SU-DHL-6 (cell line): ENCODE results near the gene PCLO.
"Not testable (repeated sequence)": the region's sequence is repeated elsewhere in the genome, so short reads cannot be mapped to it uniquely, and the experiment has no call there.

Experiments
- H2AFZ ChIP-seq: fragments of 200-600 bp; sonication (generic); 2 replicates; pipeline ENCODE4 v1.6.1; 2014; ENCODE audit warnings: low read depth, mild to moderate bottlenecking, moderate library complexity, mixed read lengths, antibody characterized with exemption, low read length; ENCODE audit not compliant: severe bottlenecking
- H3F3A ChIP-seq: fragments of 200-600 bp; shearing (Covaris generic); 2 replicates; pipeline ENCODE4 v1.6.0; 2016; ENCODE audit warnings: antibody characterized with exemption, mild to moderate bottlenecking; ENCODE audit not compliant: insufficient read depth
- H3K27ac ChIP-seq: fragments of 200-600 bp; sonication (generic); 2 replicates; pipeline ENCODE4 v1.5.1; 2016; ENCODE audit warnings: low read depth, mild to moderate bottlenecking, low read length, moderate library complexity, mixed read lengths
- H3K27me3 ChIP-seq: fragments of 200-600 bp; sonication (generic), shearing (Covaris generic); 2 replicates; pipeline ENCODE4 v1.6.0; 2014; ENCODE audit warnings: mild to moderate bottlenecking, low read length
- H3K36me3 ChIP-seq: fragments of 200-600 bp; sonication (generic); 2 replicates; pipeline ENCODE4 v1.6.1; 2014; ENCODE audit warnings: mild to moderate bottlenecking, low read length, mixed read lengths
- H3K4me2 ChIP-seq: fragments of 300-600, 200-600 bp; shearing (Covaris generic), sonication (generic); 2 replicates; pipeline ENCODE4 v1.6.0; 2014; ENCODE audit warnings: low read length, low read depth, mild to moderate bottlenecking; ENCODE audit not compliant: poor library complexity, severe bottlenecking
- H3K4me3 ChIP-seq: fragments of 200-600 bp; sonication (generic); 2 replicates; pipeline ENCODE4 v1.5.1; 2014; ENCODE audit warnings: antibody characterized with exemption, low read length, mild to moderate bottlenecking, mixed read lengths; ENCODE audit not compliant: insufficient read depth, poor library complexity, severe bottlenecking
- H3K79me2 ChIP-seq: fragments of 200-600 bp; sonication (generic); 2 replicates; pipeline ENCODE4 v1.6.1; 2014; ENCODE audit warnings: mild to moderate bottlenecking, low read length, moderate library complexity; ENCODE audit not compliant: insufficient read depth
- H3K9ac ChIP-seq: fragments of 200-600 bp; sonication (generic); 2 replicates; pipeline ENCODE4 v1.7.0; 2014; ENCODE audit warnings: mild to moderate bottlenecking, low read length
- H3K9me2 ChIP-seq: fragments of 200-600 bp; sonication (generic); replicated peaks from 2 replicates; pipeline ENCODE4 v1.6.1; 2014; ENCODE audit warnings: low read length; ENCODE audit not compliant: insufficient read depth
- H3K9me3 ChIP-seq: fragments of 200-600 bp; sonication (generic); 2 replicates; pipeline ENCODE4 v1.6.1; 2014; ENCODE audit warnings: low read length, mixed read lengths; ENCODE audit not compliant: insufficient read depth
- H4K20me1 ChIP-seq: fragments of 200-600 bp; sonication (generic); 2 replicates; pipeline ENCODE4 v1.6.1; 2014; ENCODE audit warnings: low read depth, mild to moderate bottlenecking, antibody characterized with exemption, low read length, moderate library complexity, mixed read lengths
- EZH2phosphoT487 ChIP-seq: fragments of 200-600 bp; sonication (generic), shearing (Covaris generic); conservative IDR thresholded peaks from 2 replicates; pipeline ENCODE4 v1.6.1; 2018; ENCODE audit warnings: mild to moderate bottlenecking, antibody characterized with exemption, low read length, moderate library complexity, mixed read lengths
- TF ChIP-seq, protein P1 (sequence below): fragments of 200-600 bp; sonication (generic); IDR thresholded peaks from one replicate; pipeline ENCODE4 v1.5.1; 2017; ENCODE audit warnings: antibody characterized with exemption, mild to moderate bottlenecking, low read length, moderate library complexity; ENCODE audit not compliant: insufficient read depth, poor library complexity, severe bottlenecking

Gene PCLO

DNA sequence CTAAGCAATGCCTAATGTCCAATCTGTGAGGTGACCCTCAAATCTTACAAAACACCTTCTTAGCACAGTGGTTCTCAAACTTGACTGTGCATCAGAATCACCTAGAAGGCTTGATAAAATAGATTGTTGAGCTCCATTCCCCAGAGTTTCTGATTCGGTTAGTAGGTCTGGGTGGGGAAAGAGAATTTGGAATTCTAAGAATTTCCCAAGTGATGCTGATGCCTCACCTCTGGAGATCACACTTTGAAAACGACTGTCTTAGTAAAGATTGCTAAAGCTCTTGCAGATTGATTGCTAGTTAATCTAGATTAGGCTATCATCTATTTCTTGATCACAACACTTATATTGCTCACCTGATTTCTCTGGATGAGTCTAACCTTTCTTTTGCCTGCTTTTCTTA lies 126.6 kb downstream of the PCLO start:
- Histone ChIP-seq H3K4me3 (no peak overlapping the region), H3K36me3 (no peaks in the 10 kb centered on the region), H3K9me3 (no peaks in the 10 kb centered on the region), H3K27ac (no peak overlapping the region), H3K4me2 (no peak overlapping the region), H3F3A (no peaks in the 10 kb centered on the region), H2AFZ (no peak overlapping the region), H3K79me2 (no peaks in the 10 kb centered on the region), H3K9me2 (no peaks in the 10 kb centered on the region), H3K27me3 (no peaks in the 10 kb centered on the region), H3K9ac (no peak overlapping the region), H4K20me1 (no peaks in the 10 kb centered on the region)
- no peak for TF ChIP-seq EZH2phosphoT487
- TF ChIP-seq, protein P1, sequence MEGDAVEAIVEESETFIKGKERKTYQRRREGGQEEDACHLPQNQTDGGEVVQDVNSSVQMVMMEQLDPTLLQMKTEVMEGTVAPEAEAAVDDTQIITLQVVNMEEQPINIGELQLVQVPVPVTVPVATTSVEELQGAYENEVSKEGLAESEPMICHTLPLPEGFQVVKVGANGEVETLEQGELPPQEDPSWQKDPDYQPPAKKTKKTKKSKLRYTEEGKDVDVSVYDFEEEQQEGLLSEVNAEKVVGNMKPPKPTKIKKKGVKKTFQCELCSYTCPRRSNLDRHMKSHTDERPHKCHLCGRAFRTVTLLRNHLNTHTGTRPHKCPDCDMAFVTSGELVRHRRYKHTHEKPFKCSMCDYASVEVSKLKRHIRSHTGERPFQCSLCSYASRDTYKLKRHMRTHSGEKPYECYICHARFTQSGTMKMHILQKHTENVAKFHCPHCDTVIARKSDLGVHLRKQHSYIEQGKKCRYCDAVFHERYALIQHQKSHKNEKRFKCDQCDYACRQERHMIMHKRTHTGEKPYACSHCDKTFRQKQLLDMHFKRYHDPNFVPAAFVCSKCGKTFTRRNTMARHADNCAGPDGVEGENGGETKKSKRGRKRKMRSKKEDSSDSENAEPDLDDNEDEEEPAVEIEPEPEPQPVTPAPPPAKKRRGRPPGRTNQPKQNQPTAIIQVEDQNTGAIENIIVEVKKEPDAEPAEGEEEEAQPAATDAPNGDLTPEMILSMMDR = no peak

DNA sequence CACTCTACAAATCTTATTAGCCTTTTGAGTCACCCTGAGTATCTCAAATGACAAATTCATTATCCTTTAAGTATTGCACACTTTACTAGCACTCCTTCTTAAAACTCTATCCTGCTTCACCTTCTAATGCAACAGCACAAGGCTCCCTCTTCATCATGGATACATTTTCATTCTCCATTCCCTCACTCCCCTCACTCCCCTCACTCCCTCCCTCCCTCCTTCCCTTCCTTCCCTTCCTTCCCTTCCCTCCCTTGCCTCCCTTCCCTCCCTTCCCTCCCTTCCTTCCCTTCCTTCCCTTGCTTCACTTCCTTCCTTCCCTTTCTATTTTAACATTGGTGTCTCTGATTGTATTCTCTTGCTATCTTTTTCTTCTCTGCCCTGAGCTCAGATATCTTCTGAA lies 130.5 kb downstream of the PCLO start:
- no peaks in the 10 kb centered on the region for H3K27me3 ChIP-seq
- H2AFZ ChIP-seq = no peak overlapping the region
- H3K79me2 ChIP-seq = no peaks in the 10 kb centered on the region
- H3K9me2 ChIP-seq = no peaks in the 10 kb centered on the region
- H4K20me1 ChIP-seq = no peaks in the 10 kb centered on the region
- H3K4me3 ChIP-seq = no peak overlapping the region
- no peak for TF ChIP-seq EZH2phosphoT487
- TF ChIP-seq, protein P1 = no peak
- no peak overlapping the region for H3K27ac ChIP-seq
- no peak overlapping the region for H3K4me2 ChIP-seq
- no peaks in the 10 kb centered on the region for H3K36me3 ChIP-seq
- no peak overlapping the region for H3K9ac ChIP-seq
- no peaks in the 10 kb centered on the region for H3K9me3 ChIP-seq
- H3F3A ChIP-seq = no peaks in the 10 kb centered on the region

DNA sequence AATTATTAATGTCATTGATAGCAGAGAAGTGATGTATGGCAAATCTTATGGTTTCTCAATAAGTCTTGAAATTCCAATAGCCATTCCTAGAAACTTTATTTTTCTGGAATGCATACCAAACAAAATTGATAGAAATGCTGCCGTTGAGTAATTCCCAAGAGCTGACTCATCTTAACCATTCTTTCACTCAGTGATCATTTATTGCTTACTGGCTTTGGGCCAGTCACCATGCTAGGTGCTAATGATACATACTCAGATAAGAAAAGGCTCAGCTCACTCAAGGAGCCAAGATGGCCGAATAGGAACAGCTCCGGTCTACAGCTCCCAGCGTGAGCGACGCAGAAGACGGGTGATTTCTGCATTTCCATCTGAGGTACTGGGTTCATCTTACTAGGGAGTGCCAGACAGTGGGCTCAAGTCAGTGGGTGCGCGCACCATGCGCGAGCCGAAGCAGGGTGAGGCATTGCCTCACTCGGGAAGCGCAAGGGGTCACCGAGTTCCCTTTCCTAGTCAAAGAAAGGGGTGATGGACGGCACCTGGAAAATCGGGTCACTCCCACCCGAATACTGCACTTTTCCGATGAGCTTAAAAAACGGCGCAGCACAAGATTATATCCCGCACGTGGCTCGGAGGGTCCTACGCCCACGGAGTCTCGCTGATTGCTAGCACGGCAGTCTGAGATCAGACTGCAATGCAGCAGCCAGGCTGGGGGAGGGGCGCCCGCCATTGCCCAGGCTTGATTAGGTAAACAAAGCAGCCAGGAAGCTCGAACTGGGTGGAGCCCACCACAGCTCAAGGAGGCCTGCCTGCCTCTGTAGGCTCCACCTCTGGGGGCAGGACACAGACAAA lies 138.6 kb downstream of the PCLO start:
- not testable (repeated sequence) for H3K9me2 ChIP-seq, H3K36me3 ChIP-seq, H3K4me3 ChIP-seq, H3K27ac ChIP-seq, H2AFZ ChIP-seq, H3K9ac ChIP-seq, H3F3A ChIP-seq, H3K79me2 ChIP-seq, H4K20me1 ChIP-seq, H3K4me2 ChIP-seq, H3K27me3 ChIP-seq, H3K9me3 ChIP-seq

DNA sequence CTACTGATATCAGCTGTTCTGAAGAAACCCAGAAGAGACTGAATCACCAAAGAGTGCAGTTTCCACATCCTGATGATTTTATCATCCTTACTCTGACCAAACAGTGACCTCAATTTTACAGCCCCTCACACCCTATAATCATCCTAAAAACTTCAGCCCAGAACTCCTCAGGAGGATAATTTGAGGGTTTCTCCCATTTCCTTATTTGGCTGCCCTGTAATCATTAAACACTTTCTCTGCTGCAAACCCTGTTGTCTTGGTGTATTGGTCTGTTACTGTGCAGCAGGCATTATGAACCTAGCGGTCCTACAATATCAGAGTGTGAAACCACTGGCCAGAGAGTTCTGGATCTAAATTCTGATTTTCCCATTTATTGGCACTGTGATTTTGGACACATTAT lies 141.7 kb downstream of the PCLO start:
- no peak overlapping the region for H3K9ac ChIP-seq
- H3K27me3 ChIP-seq = no peaks in the 10 kb centered on the region
- TF ChIP-seq, protein P1 = no peak
- TF ChIP-seq EZH2phosphoT487 = no peak
- H3F3A ChIP-seq = no peaks in the 10 kb centered on the region
- no peaks in the 10 kb centered on the region for H3K9me2 ChIP-seq
- no peaks in the 10 kb centered on the region for H4K20me1 ChIP-seq
- H3K27ac ChIP-seq = no peak overlapping the region
- no peaks in the 10 kb centered on the region for H3K79me2 ChIP-seq
- no peak overlapping the region for H3K4me2 ChIP-seq
- no peaks in the 10 kb centered on the region for H3K9me3 ChIP-seq
- no peaks in the 10 kb centered on the region for H3K36me3 ChIP-seq
- H2AFZ ChIP-seq = no peak overlapping the region
- no peak overlapping the region for H3K4me3 ChIP-seq
